Hepatocyte (in vitro differentiated cells): ENCODE results near the gene CLEC4D. TPM values are rescaled to one million over a fixed set of nuclear protein-coding genes. Genes with fewer than 3 reads are reported as not detected.

Source experiments
- DNase-seq: peaks from one replicate; pipeline ENCODE4 v3.0.0-alpha.2; 2016; ENCODE audit warnings: low spot score
- H2AFZ ChIP-seq: fragments of 200-600 bp; sonication (generic); 2 replicates; pipeline ENCODE4 v1.6.0; 2016; ENCODE audit warnings: antibody characterized with exemption, mild to moderate bottlenecking
- H3K27ac ChIP-seq: fragments of 200-600 bp; sonication (generic); 2 replicates; pipeline ENCODE4 v1.5.1; 2016; ENCODE audit warnings: mild to moderate bottlenecking
- H3K27me3 ChIP-seq: fragments of 200-600 bp; sonication (generic); 2 replicates; pipeline ENCODE4 v1.6.1; 2016
- H3K36me3 ChIP-seq: fragments of 200-600 bp; sonication (generic); replicated peaks from 2 replicates; pipeline ENCODE4 v1.5.1; 2016; ENCODE audit warnings: low read depth; ENCODE audit not compliant: insufficient read depth
- H3K4me1 ChIP-seq: fragments of 200-600 bp; sonication (generic); 2 replicates; pipeline ENCODE4 v1.5.1; 2016; ENCODE audit warnings: mild to moderate bottlenecking, moderate library complexity; ENCODE audit not compliant: insufficient read depth
- H3K4me2 ChIP-seq: fragments of 200-600 bp; sonication (generic); 2 replicates; pipeline ENCODE4 v1.6.0; 2016
- H3K4me3 ChIP-seq: fragments of 200-600 bp; sonication (generic); 2 replicates; pipeline ENCODE4 v1.5.1; 2016; ENCODE audit warnings: mild to moderate bottlenecking
- H3K79me2 ChIP-seq: fragments of 200-600 bp; sonication (generic); 2 replicates; pipeline ENCODE4 v1.6.0; 2017; ENCODE audit warnings: mild to moderate bottlenecking
- H3K9me2 ChIP-seq: fragments of 200-600 bp; sonication (generic); replicated peaks from 2 replicates; pipeline ENCODE4 v1.6.0; 2017; ENCODE audit warnings: mild to moderate bottlenecking; ENCODE audit not compliant: insufficient read depth
- H3K9me3 ChIP-seq: fragments of 200-600 bp; sonication (generic); 2 replicates; pipeline ENCODE4 v1.5.1; 2016; ENCODE audit warnings: low read depth, mild to moderate bottlenecking
- H4K20me1 ChIP-seq: fragments of 200-600 bp; sonication (generic); 2 replicates; pipeline ENCODE4 v1.6.0; 2016; ENCODE audit warnings: mild to moderate bottlenecking; ENCODE audit not compliant: insufficient read depth, poor library complexity, severe bottlenecking
- EZH2 ChIP-seq: fragments of 200-600 bp; sonication (generic); IDR thresholded peaks from 2 replicates; pipeline ENCODE4 v1.6.1; 2016; ENCODE audit warnings: antibody characterized with exemption, mild to moderate bottlenecking, borderline replicate concordance
- EZH2phosphoT487 ChIP-seq: fragments of 200-600 bp; sonication (generic); IDR thresholded peaks from one replicate; pipeline ENCODE4 v1.6.1; 2018; ENCODE audit warnings: antibody characterized with exemption, mild to moderate bottlenecking, low read depth, moderate library complexity; ENCODE audit not compliant: unreplicated experiment, severe bottlenecking
- WGBS: methylation state at CpG from one replicate; pipeline ENCODE4 v1.1.6; 2016; ENCODE audit warnings: low lambda C conversion rate; ENCODE audit errors: missing lambda C conversion rate; 5-methylcytosine and 5-hydroxymethylcytosine counted together
- polyA plus RNA-seq: library from polyadenylated mRNA; unstranded; fragments of >200 nt; fragmentation: Nextera tagmentation; extraction: Ambion mirVana; gene quantifications from 2 replicates; pipeline ENCODE4 v1.2.1, GENCODE V29; 2016
- total RNA-seq: library from RNA; depleted of rRNA; stranded (reverse); fragments of >200 nt; gene quantifications from 2 replicates; pipeline ENCODE4 v1.2.3, GENCODE V29; 2014
- TF ChIP-seq, protein P1 (sequence below): fragments of 200-600 bp; sonication (generic); IDR thresholded peaks from 2 replicates; pipeline ENCODE4 v1.5.1; 2016; ENCODE audit warnings: antibody characterized with exemption, mild to moderate bottlenecking; ENCODE audit not compliant: poor library complexity

The CLEC4D gene
- total and polyA plus RNA-seq, 2 experiments from 2014 or later: 0.10 TPM; not detected in 1

DNA sequence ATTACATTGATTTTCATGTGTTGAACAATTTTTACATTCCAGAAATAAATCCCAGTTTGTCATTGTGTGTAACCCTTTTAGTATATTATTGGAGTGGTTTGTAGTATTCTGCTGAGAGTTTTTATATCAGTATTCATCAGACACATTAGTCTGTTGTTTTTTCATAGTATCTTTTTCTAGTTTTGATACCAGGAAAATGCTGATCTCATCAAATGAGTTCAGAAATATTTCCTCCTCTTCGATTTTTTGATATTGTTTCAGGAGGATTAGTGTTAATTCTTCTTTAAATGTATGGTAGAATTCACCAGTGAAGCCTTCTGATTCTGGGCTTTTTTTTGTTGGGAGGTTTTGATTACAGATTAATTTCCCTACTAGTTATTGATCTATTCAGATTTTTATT is 42.2 kb upstream of the CLEC4D start:
- no peak for DNase-seq
- H3K4me1 ChIP-seq: no peaks in the 10 kb centered on the region
- H2AFZ ChIP-seq: no peak overlapping the region
- H3K27me3 ChIP-seq: no peaks in the 10 kb centered on the region
- H3K9me3 ChIP-seq: peaks cover 4% of the 10 kb centered on the region
- no peaks in the 10 kb centered on the region for H4K20me1 ChIP-seq
- H3K4me3 ChIP-seq: no peak overlapping the region
- H3K36me3 ChIP-seq: no peaks in the 10 kb centered on the region
- 78% methylated on average over 1 of the region's 1 CpG for WGBS
- no peak overlapping the region for H3K4me2 ChIP-seq
- no peaks in the 10 kb centered on the region for H3K9me2 ChIP-seq
- TF ChIP-seq, protein P1, sequence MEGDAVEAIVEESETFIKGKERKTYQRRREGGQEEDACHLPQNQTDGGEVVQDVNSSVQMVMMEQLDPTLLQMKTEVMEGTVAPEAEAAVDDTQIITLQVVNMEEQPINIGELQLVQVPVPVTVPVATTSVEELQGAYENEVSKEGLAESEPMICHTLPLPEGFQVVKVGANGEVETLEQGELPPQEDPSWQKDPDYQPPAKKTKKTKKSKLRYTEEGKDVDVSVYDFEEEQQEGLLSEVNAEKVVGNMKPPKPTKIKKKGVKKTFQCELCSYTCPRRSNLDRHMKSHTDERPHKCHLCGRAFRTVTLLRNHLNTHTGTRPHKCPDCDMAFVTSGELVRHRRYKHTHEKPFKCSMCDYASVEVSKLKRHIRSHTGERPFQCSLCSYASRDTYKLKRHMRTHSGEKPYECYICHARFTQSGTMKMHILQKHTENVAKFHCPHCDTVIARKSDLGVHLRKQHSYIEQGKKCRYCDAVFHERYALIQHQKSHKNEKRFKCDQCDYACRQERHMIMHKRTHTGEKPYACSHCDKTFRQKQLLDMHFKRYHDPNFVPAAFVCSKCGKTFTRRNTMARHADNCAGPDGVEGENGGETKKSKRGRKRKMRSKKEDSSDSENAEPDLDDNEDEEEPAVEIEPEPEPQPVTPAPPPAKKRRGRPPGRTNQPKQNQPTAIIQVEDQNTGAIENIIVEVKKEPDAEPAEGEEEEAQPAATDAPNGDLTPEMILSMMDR: no peak
- TF ChIP-seq EZH2: no peak
- no peak for TF ChIP-seq EZH2phosphoT487
- H3K27ac ChIP-seq: no peak overlapping the region
- no peaks in the 10 kb centered on the region for H3K79me2 ChIP-seq

DNA sequence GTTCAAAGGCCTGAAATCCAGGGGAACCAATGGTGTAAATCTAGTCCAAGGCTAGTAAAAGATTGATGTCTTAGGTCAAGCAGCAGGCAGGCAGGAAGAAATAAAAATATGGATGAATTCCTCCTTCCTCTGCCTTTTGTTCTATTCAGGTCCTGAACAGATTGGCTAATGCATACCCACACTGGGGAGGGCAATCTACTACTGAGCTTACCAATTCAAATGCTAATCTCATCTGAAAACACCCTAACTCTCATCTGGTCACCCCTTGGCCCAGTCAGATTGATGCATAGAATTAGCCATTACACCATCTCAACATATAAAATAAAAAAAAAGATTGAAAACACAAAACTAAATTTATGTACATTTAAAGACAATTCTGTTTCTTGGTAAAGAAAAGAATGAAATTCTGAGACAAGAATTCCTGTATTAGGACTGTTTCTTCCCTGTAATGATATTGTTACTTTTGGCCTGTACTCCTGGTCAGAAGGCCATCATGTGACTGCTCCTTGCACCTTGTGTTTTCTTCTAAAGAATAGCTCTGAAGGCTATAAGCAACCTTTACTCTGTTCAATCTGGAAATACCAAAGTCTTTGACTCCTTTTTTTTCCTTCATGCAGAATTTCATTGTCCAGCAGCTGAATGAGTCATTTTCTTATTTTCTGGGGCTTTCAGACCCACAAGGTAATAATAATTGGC is 37.6 kb upstream of the CLEC4D start:
- Histone ChIP-seq H3K36me3 (no peaks in the 10 kb centered on the region), H3K4me2 (no peak overlapping the region)

DNA sequence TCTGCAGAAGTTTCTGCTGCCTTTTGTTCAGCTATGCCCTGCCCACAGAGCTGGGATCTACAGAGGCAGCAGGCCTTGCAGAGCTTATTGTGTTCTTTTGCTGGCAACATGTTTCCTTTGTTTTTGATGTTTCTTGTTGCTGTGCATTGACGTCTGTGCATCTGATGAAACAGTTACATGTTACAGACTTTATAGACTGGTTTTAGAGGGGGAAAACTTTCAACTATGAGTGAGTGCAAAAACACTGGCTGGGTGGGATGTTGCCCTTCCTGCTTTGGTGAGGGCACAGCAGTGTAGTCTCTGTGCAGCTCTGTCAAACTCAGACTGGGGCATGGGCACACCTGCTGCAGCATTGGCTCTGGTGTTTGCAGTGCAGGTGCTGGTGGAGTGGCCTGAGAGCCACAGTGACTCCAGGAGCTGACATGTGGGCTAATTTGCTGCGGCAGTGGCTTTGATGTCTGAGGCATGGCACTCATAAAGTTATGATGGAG is 30.7 kb upstream of the CLEC4D start:
- 87% methylated on average over 2 of the region's 2 CpGs for WGBS
- H3K27ac ChIP-seq: no peak overlapping the region
- DNase-seq: peak; percentile 4

More for the DNA sequence above, 37.6 kb upstream of the CLEC4D start:
- Histone ChIP-seq H3K9me2 (no peaks in the 10 kb centered on the region), H3K27me3 (no peaks in the 10 kb centered on the region), H3K4me1 (no peaks in the 10 kb centered on the region), H3K79me2 (no peaks in the 10 kb centered on the region), H3K4me3 (no peak overlapping the region), H4K20me1 (no peaks in the 10 kb centered on the region), H2AFZ (no peak overlapping the region), H3K9me3 (no peaks in the 10 kb centered on the region), H3K27ac (peak overlapping the region; percentile 25)
- peak; percentile 25 for DNase-seq
- TF ChIP-seq, protein P1: no peak
- TF ChIP-seq EZH2phosphoT487 (no peak), EZH2 (no peak)

More for the DNA sequence above, 30.7 kb upstream of the CLEC4D start:
- Histone ChIP-seq H2AFZ (no peak overlapping the region), H3K9me3 (no peaks in the 10 kb centered on the region), H3K4me1 (no peaks in the 10 kb centered on the region), H3K36me3 (no peaks in the 10 kb centered on the region), H3K4me2 (no peak overlapping the region), H3K27me3 (no peaks in the 10 kb centered on the region), H3K9me2 (no peaks in the 10 kb centered on the region), H3K79me2 (no peaks in the 10 kb centered on the region), H3K4me3 (no peak overlapping the region), H4K20me1 (no peaks in the 10 kb centered on the region)
- TF ChIP-seq EZH2 (no peak), EZH2phosphoT487 (no peak)
- TF ChIP-seq, protein P1: no peak
